ENCODE results near the gene CNPY1.

CNPY1 gene

GRCh38 chr7:155557778-155558177 is 11.4 kb upstream of the CNPY1 start:
- DNase-seq, result no peak

DNA sequence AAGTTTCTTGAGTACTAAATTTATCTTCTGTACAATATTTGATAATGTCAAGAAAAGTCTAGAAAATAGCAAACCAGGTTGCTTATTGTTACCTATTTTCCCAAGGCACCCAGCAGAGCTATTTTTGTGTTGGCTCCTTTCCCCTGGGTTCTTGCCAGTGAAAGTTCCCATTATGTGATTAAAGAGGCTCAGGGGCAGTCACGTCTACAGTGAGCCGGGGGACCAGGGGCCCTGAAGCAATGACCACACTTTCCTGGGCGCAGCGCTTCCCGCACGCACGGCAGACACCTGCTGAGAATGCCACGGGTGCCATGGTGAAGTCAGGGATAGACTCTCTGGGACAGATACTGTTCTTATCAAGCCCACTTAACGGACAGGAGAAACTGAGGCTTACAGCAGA is 10.4 kb upstream of the CNPY1 start:
- no peak for DNase-seq

- no peak for DNase-seq
Observed at GRCh38 chr7:155555116-155555695, 8.8 kb upstream of the CNPY1 start.

DNA sequence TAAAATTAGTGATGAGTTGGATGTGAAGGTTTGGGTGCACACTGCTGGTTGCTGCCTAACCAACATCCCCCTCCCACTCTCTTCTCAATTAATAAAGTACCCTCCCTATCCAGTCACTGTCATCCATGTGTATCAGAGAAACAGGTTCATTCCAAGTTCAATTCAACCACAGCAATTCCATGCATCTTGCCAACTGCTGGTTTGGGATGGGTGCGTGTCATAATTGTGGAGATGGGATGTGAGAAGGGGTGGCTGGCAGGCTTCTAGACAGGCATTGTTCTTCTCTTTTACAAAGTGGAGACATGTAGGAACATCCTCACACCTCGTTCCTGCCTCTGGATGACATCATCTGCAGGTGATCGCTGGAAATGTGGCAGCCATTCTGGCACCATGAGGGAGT is 7.5 kb upstream of the CNPY1 start:
- DNase-seq, result no peak

DNA sequence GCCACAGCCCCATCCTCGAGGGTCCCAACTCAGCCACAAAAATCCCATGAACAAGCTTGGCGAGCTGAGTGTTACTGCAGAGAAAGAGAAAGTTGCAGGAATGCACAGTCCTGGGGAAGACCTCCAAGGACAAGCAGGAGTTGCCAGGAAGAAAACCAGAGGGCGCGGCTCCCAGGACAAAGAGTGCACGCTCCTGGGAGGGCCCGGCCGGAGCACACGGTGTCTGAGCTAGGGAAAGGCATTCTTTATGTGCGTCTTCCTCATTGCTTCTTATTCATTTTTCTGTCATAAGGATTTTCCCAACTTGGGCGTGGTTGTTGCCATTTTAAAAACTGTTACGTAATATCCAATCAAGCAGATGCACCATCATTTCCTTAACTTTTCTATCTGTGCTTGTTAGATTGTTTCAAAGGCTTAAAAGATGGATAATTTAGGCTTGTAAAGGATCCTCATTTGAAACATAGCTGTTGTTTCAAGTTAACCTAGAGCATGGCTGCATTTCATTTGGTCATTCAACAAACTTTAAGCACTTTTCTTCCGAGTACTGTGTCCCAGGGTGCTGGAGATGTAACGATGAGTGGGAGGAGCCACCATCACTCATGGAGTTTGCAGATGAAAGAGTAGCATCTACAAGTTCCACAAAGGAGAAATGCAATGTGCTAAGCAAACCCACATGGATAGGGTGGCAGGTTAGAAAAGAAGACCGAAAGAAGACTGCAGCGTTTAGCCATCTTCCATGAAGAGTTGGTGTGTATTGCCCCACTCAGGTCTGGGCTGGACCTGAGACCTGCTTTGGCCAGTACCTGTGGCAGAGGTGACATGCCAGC is 5.6 kb upstream of the CNPY1 start:
- DNase-seq, result no peak

GRCh38 chr7:155550916-155551315 is 4.6 kb upstream of the CNPY1 start:
- DNase-seq, result no peak

DNA sequence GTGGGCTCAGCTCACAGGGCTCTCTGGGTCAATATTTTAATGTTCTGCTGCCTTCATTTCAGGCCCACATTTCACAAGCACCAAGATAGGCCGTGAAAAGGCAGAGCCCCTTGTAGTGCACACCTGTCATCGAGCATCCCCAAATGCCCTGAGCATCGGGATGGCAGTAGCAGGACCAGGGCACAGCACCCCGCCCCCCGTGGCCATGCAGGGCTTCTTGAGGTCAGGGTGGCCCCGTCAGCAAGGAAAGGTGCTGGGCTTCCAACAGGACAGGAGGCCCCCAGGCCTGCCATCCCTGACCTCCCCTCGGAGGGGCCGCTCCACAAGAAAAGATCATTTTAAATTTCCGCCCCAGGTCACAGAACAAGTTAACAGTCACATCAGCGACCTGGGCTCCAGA is 2.9 kb upstream of the CNPY1 start:
- DNase-seq, result no peak

- no peak for DNase-seq
Observed at GRCh38 chr7:155547161-155547791, 917 bp upstream of the CNPY1 start.

DNA sequence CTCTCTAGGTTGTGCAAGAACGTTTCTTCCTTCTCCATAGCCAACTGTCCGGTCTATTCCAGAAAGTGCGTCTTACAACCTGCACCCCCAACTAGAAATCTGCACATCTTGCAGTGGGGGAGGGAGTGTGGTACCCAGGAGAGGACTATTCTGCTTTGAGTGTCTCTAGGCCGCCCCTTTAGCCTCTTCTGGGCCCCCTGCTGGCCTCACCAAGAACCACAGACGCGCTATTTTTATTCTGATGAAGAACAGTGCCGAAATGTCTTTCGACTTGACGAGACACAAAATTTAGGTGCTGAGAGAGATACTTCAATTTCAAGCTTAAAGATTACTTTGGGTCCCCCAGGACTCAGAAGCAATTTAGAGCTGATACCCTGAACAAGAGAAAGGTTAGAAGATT is 1.0 kb downstream of the CNPY1 start:
- no peak for DNase-seq

GRCh38 chr7:155544485-155544884 is 1.9 kb downstream of the CNPY1 start:
- DNase-seq, result no peak

DNA sequence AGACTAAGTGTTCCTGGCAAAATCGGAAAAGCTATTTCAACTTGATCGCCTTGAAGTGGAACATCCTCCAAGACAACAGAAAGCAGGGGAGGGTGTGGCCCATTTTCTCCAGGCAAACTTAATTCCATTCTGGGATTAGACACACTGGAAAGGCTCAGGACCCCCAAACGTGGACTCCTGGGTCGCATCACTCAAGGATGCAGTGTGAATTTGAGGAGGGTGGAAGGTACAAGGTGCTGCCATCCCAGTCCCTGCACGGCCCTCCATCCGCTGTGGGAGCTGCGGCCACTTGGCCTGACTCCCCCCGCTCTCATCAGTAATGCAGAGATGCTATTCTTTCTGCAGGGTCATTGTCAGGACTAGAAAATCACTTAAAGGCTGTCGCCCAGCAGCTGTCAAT is 2.4 kb downstream of the CNPY1 start:
- DNase-seq, result no peak

DNA sequence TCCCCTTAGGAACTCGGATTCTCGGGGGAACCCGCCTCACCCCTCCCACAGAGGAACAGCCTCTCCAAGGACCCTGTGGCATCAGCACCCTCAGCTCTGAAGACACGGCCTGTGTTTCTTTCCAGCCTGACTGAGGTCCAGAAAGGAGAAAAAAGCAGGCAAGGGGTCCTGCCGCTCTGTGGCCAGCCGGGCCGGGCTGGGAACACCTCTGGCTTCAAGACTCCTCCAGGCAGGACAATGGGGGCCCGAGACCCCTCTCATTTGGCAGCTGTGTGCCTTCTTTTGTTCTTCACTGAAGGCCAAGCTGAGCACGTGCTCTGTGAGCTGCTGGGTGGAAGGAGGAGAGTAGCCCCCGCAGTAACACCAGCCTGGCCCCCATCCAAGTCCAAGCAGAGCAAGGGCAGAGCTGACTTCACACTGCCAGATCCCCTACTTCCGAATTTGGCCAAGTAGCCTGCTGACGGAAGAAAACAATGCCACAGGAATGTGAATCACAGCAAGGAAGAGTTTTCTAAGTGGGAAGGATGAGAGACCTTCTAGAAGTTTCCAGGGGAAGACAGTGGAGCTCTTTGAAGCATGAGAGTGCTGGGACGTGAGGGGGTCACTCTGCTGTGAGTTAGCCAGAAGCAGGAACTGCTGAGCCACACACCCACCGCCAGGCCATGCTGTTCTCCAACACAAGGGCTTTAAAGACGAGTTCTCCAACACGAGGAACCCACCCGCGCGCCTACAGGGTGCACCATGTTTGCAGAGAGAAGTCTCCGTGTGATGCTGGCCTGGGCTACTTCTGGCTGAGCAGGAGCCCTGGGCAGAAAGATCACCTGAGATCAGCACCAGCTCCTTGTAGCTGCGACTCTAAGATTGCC is 3.1 kb downstream of the CNPY1 start:
- DNase-seq, result no peak

DNA sequence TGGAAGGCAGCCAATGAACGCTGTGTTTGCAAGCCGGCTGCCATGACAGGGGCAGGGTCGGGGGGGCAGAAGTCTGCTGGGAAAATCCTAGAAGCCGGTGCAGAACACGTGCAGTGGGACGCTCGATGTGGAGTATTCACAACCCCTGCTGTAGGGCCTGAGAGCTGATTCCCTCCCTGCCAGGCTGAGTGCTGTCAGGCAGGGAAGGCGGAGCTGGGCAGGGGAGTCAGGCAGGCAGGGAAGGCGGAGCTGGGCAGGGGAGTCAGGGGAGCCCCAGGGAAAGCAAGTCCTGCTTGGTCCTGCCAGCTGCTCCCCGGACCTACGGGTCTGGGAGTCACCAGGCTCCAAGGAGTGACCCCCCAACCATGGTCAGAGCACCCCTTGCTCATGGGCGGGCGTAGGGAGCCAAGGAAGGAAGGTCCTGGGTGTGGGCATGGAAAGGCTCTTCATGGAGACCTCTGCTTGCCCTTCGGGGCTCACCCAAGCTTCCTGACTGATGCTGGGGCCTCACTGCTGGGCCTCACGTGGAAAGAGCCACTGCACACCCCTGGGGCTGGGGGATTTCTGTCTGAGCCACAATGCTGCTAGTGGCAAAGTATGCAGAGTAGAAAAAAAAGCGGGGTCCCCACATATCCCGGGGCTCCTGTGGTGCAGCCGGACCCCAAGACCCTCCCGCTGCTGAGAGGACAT is 4.2 kb downstream of the CNPY1 start:
- DNase-seq, result no peak

- DNase-seq, result no peak
Observed at GRCh38 chr7:155540553-155540952, 5.8 kb downstream of the CNPY1 start.

DNA sequence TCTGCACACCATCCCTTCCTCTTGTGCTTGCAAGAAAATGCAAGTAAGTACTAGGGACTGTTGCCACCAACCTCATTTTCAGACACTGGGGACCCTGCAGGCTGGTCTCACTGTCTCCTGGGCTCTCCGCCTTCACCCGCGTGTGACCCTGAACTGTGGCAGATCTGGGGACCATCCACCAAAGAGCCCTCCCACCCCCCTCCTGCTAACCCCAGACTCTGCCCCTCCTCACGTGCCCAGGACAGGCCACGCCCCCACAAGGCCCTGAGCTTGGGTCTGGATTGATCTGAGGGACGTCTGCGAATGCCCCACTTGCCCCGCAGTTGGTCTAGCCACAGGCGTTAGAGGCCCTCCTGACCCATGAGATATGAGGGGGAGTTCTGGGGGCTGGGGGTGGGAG is 8.1 kb downstream of the CNPY1 start:
- DNase-seq, result no peak

DNA sequence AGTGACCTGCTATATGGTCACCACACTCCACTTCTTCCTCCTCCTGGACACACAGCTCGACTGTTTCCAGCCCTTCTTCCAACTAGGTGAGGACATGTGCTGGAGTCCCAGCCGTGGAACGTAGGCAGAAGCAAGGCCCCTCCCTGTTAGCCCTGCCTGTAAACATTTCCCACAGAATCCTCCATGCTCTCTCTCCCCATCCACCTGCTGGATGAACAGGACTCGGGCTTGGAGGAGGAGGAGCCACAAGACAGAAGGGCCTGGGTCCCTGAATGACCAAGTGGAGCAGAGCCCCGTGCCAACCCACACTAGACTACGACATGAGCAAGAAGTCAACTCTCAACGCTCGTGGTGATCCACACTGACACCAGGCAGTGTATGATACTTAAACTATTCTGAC is 9.9 kb downstream of the CNPY1 start:
- no peak for DNase-seq

DNA sequence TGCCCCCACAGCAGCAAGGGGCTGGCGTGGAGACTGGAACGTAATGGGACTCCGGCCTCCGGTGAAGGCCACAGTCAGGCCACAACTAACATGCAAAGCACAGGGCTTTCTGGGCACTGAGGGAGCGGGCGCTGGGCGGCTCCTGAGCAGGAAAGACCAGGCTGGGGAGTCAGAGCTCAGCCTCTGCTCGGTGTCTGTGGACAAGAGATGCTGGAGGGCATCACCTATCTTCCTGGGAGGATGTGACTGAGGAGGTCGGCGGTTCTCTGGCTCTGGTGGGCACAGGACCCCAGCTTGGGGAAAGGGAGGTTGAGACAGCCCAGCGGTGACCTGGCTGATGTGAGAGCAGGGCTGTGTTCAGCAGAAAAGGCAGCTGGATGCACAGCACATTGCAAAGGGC is 11.7 kb downstream of the CNPY1 start:
- no peak for DNase-seq

- DNase-seq, result no peak
Observed at GRCh38 chr7:155533827-155534690, 12.3 kb downstream of the CNPY1 start.

GRCh38 chr7:155533120-155533826 is 13.1 kb downstream of the CNPY1 start:
- DNase-seq, result no peak

DNA sequence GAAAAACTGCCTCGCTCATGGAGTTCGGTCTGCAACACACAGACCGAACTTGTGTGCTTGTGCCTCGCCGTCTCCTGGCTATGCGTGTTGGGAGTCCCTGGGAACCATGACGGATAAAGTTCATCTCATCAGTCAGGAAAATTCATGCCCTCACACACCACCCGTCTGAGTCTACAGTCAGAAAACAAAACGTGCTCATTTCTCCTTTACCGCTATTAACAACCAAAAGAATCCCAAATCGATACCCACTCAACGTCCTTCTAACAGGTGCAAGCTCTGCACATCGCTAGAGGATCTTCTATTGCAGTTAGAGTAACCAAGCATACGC is 13.6 kb downstream of the CNPY1 start:
- no peak for DNase-seq

GRCh38 chr7:155531681-155532080 is 14.7 kb downstream of the CNPY1 start:
- no peak for DNase-seq

Measured in right hindlimb (tissue), 1 donor.